ENCODE measurements around the gene RAD9A.

GRCh38 chr11:67428052-67429001 lies 36.5 kb downstream of the RAD9A start, which contains the start of gene RPS6KB2:
- TF ChIP-seq CTCF (IDR thresholded peaks at IDR 0.05) (peak in 1 of 6 experiments; percentile 3), POLR2A (IDR thresholded peaks at IDR 0.05) (peak; percentile 96)
